Esophagus (tissue), 2 donors: ENCODE measurements around the gene TTC28. TPM values are rescaled to one million over a fixed set of nuclear protein-coding genes. Genes with fewer than 3 reads are reported as not detected.

Source experiments
- H3K27ac ChIP-seq, 2 donors: one replicate each; pipeline ENCODE4 v1.5.1; 2013; ENCODE audit warnings: low read depth in 2 of 2, mild to moderate bottlenecking in 2 of 2, inconsistent platforms in 1 of 2, low read length in 1 of 2, moderate library complexity in 1 of 2
- H3K27me3 ChIP-seq, 2 donors: one replicate each; pipeline ENCODE4 v1.6.1; 2013; ENCODE audit warnings: low read length in 2 of 2, control low read depth in 1 of 2, mild to moderate bottlenecking in 1 of 2; ENCODE audit not compliant: insufficient read depth in 2 of 2, control insufficient read depth in 1 of 2
- H3K36me3 ChIP-seq, 2 donors: one replicate each; pipeline ENCODE4 v1.6.1; 2013; ENCODE audit warnings: low read length in 1 of 2; ENCODE audit not compliant: control insufficient read depth in 2 of 2, insufficient read depth in 2 of 2
- H3K4me1 ChIP-seq, 2 donors: one replicate each; pipeline ENCODE4 v1.6.1; 2013; ENCODE audit warnings: low read length in 1 of 2; ENCODE audit not compliant: control insufficient read depth in 2 of 2, insufficient read depth in 2 of 2
- H3K4me3 ChIP-seq, 2 donors: one replicate each; pipeline ENCODE4 v1.5.1; 2013; ENCODE audit warnings: low read length in 2 of 2, mild to moderate bottlenecking in 2 of 2, low read depth in 1 of 2, moderate library complexity in 1 of 2
- H3K9me3 ChIP-seq, 2 donors: one replicate each; pipeline ENCODE4 v1.6.1; 2013; ENCODE audit warnings: mild to moderate bottlenecking in 2 of 2, low read depth in 1 of 2, low read length in 1 of 2, moderate library complexity in 1 of 2; ENCODE audit not compliant: control insufficient read depth in 2 of 2, insufficient read depth in 1 of 2
- WGBS, 2 donors: extraction: QIAGEN DNeasy Blood & Tissue Kit; methylation state at CpG; one replicate each; pipeline ENCODE4 v1.1.7; 2013; 5-methylcytosine and 5-hydroxymethylcytosine counted together
- polyA plus RNA-seq, 2 donors: library from polyadenylated mRNA; stranded (reverse); fragments of 200-250 nt; gene quantifications; one replicate each; pipeline ENCODE4 v1.2.3, GENCODE V29; 2013
- donor health status: healthy with polysubstance abuse.
- donor health status: Bipolar disorder and iron deficiency.

The TTC28 gene
- polyA plus RNA-seq, 2 donors: 1.4 to 2.6 TPM

- no peak overlapping the region for H3K4me3 ChIP-seq
- no peaks in the 10 kb centered on the region for H3K36me3 ChIP-seq
- H3K27me3 ChIP-seq: no peaks in the 10 kb centered on the region
- WGBS, 2 donors: 53 to 54% methylated on average over 2 of the region's 2 CpGs
- no peaks in the 10 kb centered on the region for H3K9me3 ChIP-seq
- H3K4me1 ChIP-seq: no peaks in the 10 kb centered on the region
- no peak overlapping the region for H3K27ac ChIP-seq
Observed at GRCh38 chr22:28594076-28594796, 85.4 kb downstream of the TTC28 start.

- Histone ChIP-seq H3K4me3 (no peak overlapping the region), H3K27ac (no peak overlapping the region), H3K9me3 (no peaks in the 10 kb centered on the region), H3K4me1 (no peaks in the 10 kb centered on the region), H3K36me3 (no peaks in the 10 kb centered on the region), H3K27me3 (no peaks in the 10 kb centered on the region)
- 94 to 97% methylated on average over 3 of the region's 3 CpGs for WGBS, 2 donors
Observed at GRCh38 chr22:28593299-28593698, 86.3 kb downstream of the TTC28 start.

GRCh38 chr22:28589102-28589750 is 90.4 kb downstream of the TTC28 start:
- Histone ChIP-seq H3K27ac (no peak overlapping the region), H3K36me3 (no peaks in the 10 kb centered on the region), H3K4me1 (no peaks in the 10 kb centered on the region), H3K27me3 (no peaks in the 10 kb centered on the region), H3K4me3 (no peak overlapping the region), H3K9me3 (no peaks in the 10 kb centered on the region)
- WGBS, 2 donors: 85 to 95% methylated on average over 2 of the region's 2 CpGs

GRCh38 chr22:28585324-28585723 is 94.3 kb downstream of the TTC28 start:
- Histone ChIP-seq H3K4me3 (no peak overlapping the region), H3K36me3 (no peaks in the 10 kb centered on the region), H3K9me3 (no peaks in the 10 kb centered on the region), H3K27ac (no peak overlapping the region), H3K4me1 (no peaks in the 10 kb centered on the region), H3K27me3 (no peaks in the 10 kb centered on the region)
- 95 to 96% methylated on average over 11 of the region's 11 CpGs for WGBS, 2 donors

GRCh38 chr22:28582806-28583205 is 96.8 kb downstream of the TTC28 start:
- Histone ChIP-seq H3K4me3 (no peak overlapping the region), H3K27me3 (no peaks in the 10 kb centered on the region), H3K27ac (no peak overlapping the region), H3K4me1 (no peaks in the 10 kb centered on the region), H3K9me3 (no peaks in the 10 kb centered on the region), H3K36me3 (no peaks in the 10 kb centered on the region)
- 83 to 87% methylated on average over 3 of the region's 3 CpGs for WGBS, 2 donors

- H3K36me3 ChIP-seq: no peaks in the 10 kb centered on the region
- no peaks in the 10 kb centered on the region for H3K27me3 ChIP-seq
- 84 to 90% methylated on average over 8 of the region's 8 CpGs for WGBS, 2 donors
- H3K27ac ChIP-seq: no peak overlapping the region
- no peaks in the 10 kb centered on the region for H3K4me1 ChIP-seq
- no peaks in the 10 kb centered on the region for H3K9me3 ChIP-seq
- H3K4me3 ChIP-seq: no peak overlapping the region
Observed at GRCh38 chr22:28581016-28581415, 98.6 kb downstream of the TTC28 start.

- WGBS, 2 donors: 87 to 88% methylated on average over 3 of the region's 3 CpGs
- Histone ChIP-seq H3K36me3 (no peaks in the 10 kb centered on the region), H3K27ac (no peak overlapping the region), H3K4me1 (no peaks in the 10 kb centered on the region), H3K4me3 (no peak overlapping the region), H3K27me3 (no peaks in the 10 kb centered on the region), H3K9me3 (no peaks in the 10 kb centered on the region)
Observed at GRCh38 chr22:28576162-28576561, 103.5 kb downstream of the TTC28 start.

GRCh38 chr22:28574159-28574788 is 105.4 kb downstream of the TTC28 start:
- no peaks in the 10 kb centered on the region for H3K9me3 ChIP-seq
- H3K4me3 ChIP-seq: no peak overlapping the region
- 70 to 84% methylated on average over 4 of the region's 4 CpGs for WGBS, 2 donors
- H3K4me1 ChIP-seq: no peaks in the 10 kb centered on the region
- H3K27ac ChIP-seq: no peak overlapping the region
- H3K36me3 ChIP-seq: no peaks in the 10 kb centered on the region
- H3K27me3 ChIP-seq: no peaks in the 10 kb centered on the region

GRCh38 chr22:28570696-28571373 is 108.8 kb downstream of the TTC28 start:
- Histone ChIP-seq H3K9me3 (no peaks in the 10 kb centered on the region), H3K4me3 (no peak overlapping the region), H3K27me3 (no peaks in the 10 kb centered on the region), H3K4me1 (no peaks in the 10 kb centered on the region), H3K36me3 (no peaks in the 10 kb centered on the region), H3K27ac (no peak overlapping the region)
- WGBS, 2 donors: 47 to 51% methylated on average over 3 of the region's 3 CpGs
